Heart left ventricle (tissue), 16 donors: Measurements from ENCODE around the gene DUS1L. TPM values are rescaled to one million over a fixed set of nuclear protein-coding genes. Genes with fewer than 3 reads are reported as not detected.

Experiments used
- ATAC-seq, 4 donors: fragments of 200-7000 bp; cut with Tn5 transposase; one replicate each; pipeline ENCODE4 v1.9.1; 2020 to 2022; ENCODE audit warnings: moderate library complexity in 4 of 4, mild to moderate bottlenecking in 3 of 4, moderate number of reproducible peaks in 1 of 4
- DNase-seq, 5 donors: peaks; one replicate each; pipeline ENCODE4 v3.0.0-alpha.2; 2020
- H3K27ac ChIP-seq, 12 donors: fragments of 200-600 bp; sonication (generic) in 4 of 12; one replicate each; pipeline versions ENCODE4 v1.5.0 to v1.8.0; 2016 to 2022; ENCODE audit warnings: mild to moderate bottlenecking in 2 of 12
- H3K27me3 ChIP-seq, 9 donors: fragments of 200-600 bp; sonication (generic) in 2 of 9; one replicate each; pipeline versions ENCODE4 v1.5.1 to v1.8.0; 2016 to 2022; ENCODE audit warnings: mild to moderate bottlenecking in 3 of 9
- H3K36me3 ChIP-seq, 9 donors: fragments of 200-600 bp; sonication (generic) in 2 of 9; one replicate each; pipeline versions ENCODE4 v1.5.0 to v1.8.0; 2018 to 2022; ENCODE audit warnings: mild to moderate bottlenecking in 2 of 9
- H3K4me1 ChIP-seq, 12 donors: fragments of 200-600 bp; sonication (generic) in 4 of 12; one replicate each; pipeline versions ENCODE4 v1.5.0 to v1.8.0; 2016 to 2022; ENCODE audit warnings: mild to moderate bottlenecking in 3 of 12
- H3K4me3 ChIP-seq, 12 donors: fragments of 200-600 bp; sonication (generic) in 4 of 12; one replicate each; pipeline versions ENCODE4 v1.5.0 to v1.8.0; 2017 to 2022; ENCODE audit warnings: mild to moderate bottlenecking in 9 of 12, moderate library complexity in 4 of 12
- H3K9me3 ChIP-seq, 12 donors: fragments of 200-600 bp; sonication (generic) in 4 of 12; one replicate each; pipeline versions ENCODE4 v1.5.0 to v1.8.0; 2016 to 2022; ENCODE audit warnings: mild to moderate bottlenecking in 1 of 12
- CTCF ChIP-seq, 12 donors: fragments of 200-600 bp; sonication (generic) in 4 of 12; IDR thresholded peaks; one replicate each; pipeline versions ENCODE4 v1.5.0 to v1.8.0; 2018 to 2022; ENCODE audit warnings: antibody characterized with exemption in 12 of 12, mild to moderate bottlenecking in 5 of 12
- POLR2A ChIP-seq, 2 donors: fragments of 450-650 bp; IDR thresholded peaks; one replicate each; pipeline ENCODE4 v1.6.1; 2017; ENCODE audit warnings: antibody characterized with exemption in 2 of 2, mild to moderate bottlenecking in 2 of 2, moderate library complexity in 2 of 2
- WGBS, 4 donors: extraction: QIAGEN DNeasy Blood & Tissue Kit in 2 of 4; methylation state at CpG; one replicate each; pipeline versions ENCODE4 v1.1.5 to v1.1.7; 2013 to 2018; 5-methylcytosine and 5-hydroxymethylcytosine counted together
- intact Hi-C, 10 donors: fragments of 100-400 bp; cut with DNase I; formaldehyde crosslinking; loops; one replicate each; pipeline versions ENCODE4 v1.11.1 to v1.14.2; 2022
- polyA plus RNA-seq, 2 donors: library from polyadenylated mRNA; stranded (reverse); fragments of 200-250 nt; gene quantifications; one replicate each; pipeline ENCODE4 v1.2.3, GENCODE V29; 2013
- total RNA-seq, 9 donors: library from RNA; depleted of rRNA in 2 of 9; stranded (reverse); fragments of >200 nt in 2 of 9; fragmentation: NEBNext Ultra II Directional in 3 of 9; extraction: Animal tissue kit (Norgen Biotek cat#: 25700) in 3 of 9; gene quantifications; one replicate each; pipeline versions ENCODE4 v1.1.0 to v1.2.4, GENCODE V29; 2016 to 2023
- donor health status: ischemic (EF 13 %, LVEDD 7.1; RV severe dilation, severe dysfunction).
- donor health status: healthy with polysubstance abuse.
- donor health status: DM: no; HTN: yes; CAD: no.
- donor health status: DM: no; HTN: no; CAD: no.
- donor health status: ischemic (EF 25% LVEDD 6.9; RV normal size, moderate dysfunction).
- donor health status: ischemic (EF 25% LVEDD 5.7; RV mildly dilated, moderate dysfunction).
- donor health status: healthy.
- donor health status: DM: yes; HTN: yes; CAD: no.
- donor health status: ischemic (EF 35%, LVEDD 5.7; RV mildly dilated, moderate dysfunction).
- donor health status: nonischemic (EF 11% LVEDD 7.7; RV severe dilation, severe dysfunction).
- donor health status: DM: yes; HTN: yes; CAD: no.
- donor health status: PGD.
- donor health status: ischemic (EF 29% LVEDD 5.4; RV normal size, mild dysfunction).
- donor health status: nonischemic (EF 23%, LVEDD 6.1; RV moderate dilation, normal function).

DUS1L gene
- total and polyA plus RNA-seq, 11 donors, result 41.5 to 113 (median 60.4) TPM

DNA sequence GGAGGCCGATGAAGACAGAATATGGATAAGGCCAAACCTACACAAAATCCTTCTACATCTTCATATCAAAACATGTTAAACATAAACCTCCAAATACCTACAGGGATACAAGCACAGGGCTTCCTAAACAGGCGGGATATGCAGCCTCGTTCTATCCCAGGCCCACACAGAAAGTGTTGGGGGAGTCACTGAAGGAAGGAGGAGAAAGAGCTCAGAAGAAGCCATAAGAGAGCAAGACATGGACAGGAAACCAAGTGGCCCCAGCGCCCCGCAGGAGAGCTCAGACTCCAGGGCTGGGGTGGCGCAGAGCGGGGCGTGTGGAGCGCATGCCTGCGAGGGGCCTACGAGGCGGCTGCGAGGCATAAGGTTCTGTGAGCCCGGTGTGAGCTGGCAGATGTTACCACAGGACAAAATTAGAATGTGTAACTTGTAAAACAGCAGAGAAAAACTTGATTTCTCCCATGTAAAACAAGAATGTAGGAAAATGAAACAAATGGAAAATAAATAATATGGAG, 43.4 kb upstream of the DUS1L start:
- Histone ChIP-seq H3K4me1 (peaks cover 0 to 24% (median 16%) of the 10 kb centered on the region in 12 donors), H3K27me3 (no peaks in the 10 kb centered on the region), H3K36me3 (peaks cover 0 to 15% (median 0%) of the 10 kb centered on the region in 9 donors), H3K27ac (no peak overlapping the region), H3K9me3 (no peaks in the 10 kb centered on the region), H3K4me3 (no peak overlapping the region)
- DNase-seq, result no peak
- 90 to 94% (median 92%) methylated on average over 14 of the region's 14 CpGs for WGBS, 4 donors
- intact Hi-C loops, result loop anchor here in 1 of 10 donors (10.0 kb wide), 1 partner anchor 74 kb away; the partner anchor contains the start of genes DCXR and RAC3
- ATAC-seq, result no peak
- TF ChIP-seq CTCF (IDR thresholded peaks at IDR 0.05) (no peak), POLR2A (IDR thresholded peaks at IDR 0.05) (no peak)

GRCh38 chr17:82108496-82108945, 42.9 kb upstream of the DUS1L start:
- Histone ChIP-seq H3K9me3 (no peaks in the 10 kb centered on the region), H3K27me3 (no peaks in the 10 kb centered on the region), H3K4me1 (peaks cover 0 to 29% (median 18%) of the 10 kb centered on the region in 12 donors), H3K4me3 (no peak overlapping the region), H3K36me3 (peaks cover 0 to 15% (median 0%) of the 10 kb centered on the region in 9 donors), H3K27ac (no peak overlapping the region)
- intact Hi-C loops, result loop anchor here in 1 of 10 donors (10.0 kb wide), 1 partner anchor 74 kb away; the partner anchor contains the start of genes DCXR and RAC3
- TF ChIP-seq POLR2A (IDR thresholded peaks at IDR 0.05) (no peak), CTCF (IDR thresholded peaks at IDR 0.05) (no peak)
- DNase-seq (no peak), ATAC-seq (no peak)
- 77 to 87% (median 83%) methylated on average over 19 of the region's 19 CpGs for WGBS, 4 donors

DNA sequence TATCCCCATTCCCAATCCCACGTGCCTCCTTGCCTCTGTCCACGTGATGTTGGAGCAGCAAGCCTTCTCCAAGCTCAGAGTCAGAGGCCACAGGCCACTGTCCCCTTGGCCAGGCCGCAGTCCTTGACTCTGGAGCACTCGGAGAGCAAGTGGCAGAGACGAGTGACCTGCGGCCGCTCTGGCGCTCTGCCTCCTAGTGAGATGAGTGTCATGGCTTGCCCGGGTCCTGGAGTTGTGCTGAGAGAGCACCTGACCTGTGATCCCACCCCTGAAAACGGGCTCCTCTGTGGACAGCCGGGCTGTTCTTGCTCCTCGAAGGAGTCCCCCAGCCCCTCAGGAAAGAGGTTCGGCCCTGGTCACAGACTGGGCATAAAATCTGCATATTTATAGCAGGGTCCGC, 42.4 kb upstream of the DUS1L start:
- Histone ChIP-seq H3K4me1 (peaks cover 0 to 30% (median 19%) of the 10 kb centered on the region in 12 donors), H3K27ac (no peak overlapping the region), H3K4me3 (no peak overlapping the region), H3K36me3 (peaks cover 0 to 10% (median 0%) of the 10 kb centered on the region in 9 donors), H3K9me3 (no peaks in the 10 kb centered on the region), H3K27me3 (no peaks in the 10 kb centered on the region)
- TF ChIP-seq POLR2A (IDR thresholded peaks at IDR 0.05) (no peak), CTCF (IDR thresholded peaks at IDR 0.05) (no peak)
- DNase-seq (no peak), ATAC-seq (no peak)
- intact Hi-C loops, result loop anchor here in 1 of 10 donors (10.0 kb wide), 1 partner anchor 73 kb away; the partner anchor contains the start of genes DCXR and RAC3
- WGBS, 4 donors, result 73 to 87% (median 84%) methylated on average over 11 to 14 of the region's 14 CpGs

GRCh38 chr17:82107341-82107860, 41.8 kb upstream of the DUS1L start:
- ATAC-seq, result no peak
- H3K4me1 ChIP-seq, result peaks cover 0 to 30% (median 20%) of the 10 kb centered on the region in 12 donors
- H3K4me3 ChIP-seq, result no peak overlapping the region
- H3K9me3 ChIP-seq, result no peaks in the 10 kb centered on the region
- WGBS, 4 donors, result 88 to 91% (median 90%) methylated on average over 18 to 24 of the region's 24 CpGs
- H3K27me3 ChIP-seq, result no peaks in the 10 kb centered on the region
- H3K27ac ChIP-seq, result no peak overlapping the region
- TF ChIP-seq CTCF (IDR thresholded peaks at IDR 0.05) (peak in 2 of 12 donors; percentile 16 to 24), POLR2A (IDR thresholded peaks at IDR 0.05) (no peak)
- intact Hi-C loops, result loop anchor here in 1 of 10 donors (10.0 kb wide), 1 partner anchor 73 kb away; the partner anchor contains the start of genes DCXR and RAC3
- peaks cover 0 to 5% (median 0%) of the 10 kb centered on the region in 9 donors for H3K36me3 ChIP-seq
- peak in 1 of 5 donors; percentile 16 for DNase-seq
